Sigmoid colon (tissue), 4 donors: ENCODE data around the gene EVA1C.

ENCODE experiments used
- CTCF ChIP-seq, 4 experiments: fragments of 450-650 bp in 3 of 4; fragments of 200-600 bp in 1 of 4; IDR thresholded peaks; one replicate each; pipeline ENCODE4 v1.5.1; 2016 to 2019; ENCODE audit warnings: antibody characterized with exemption in 4 of 4, mild to moderate bottlenecking in 3 of 4, moderate library complexity in 2 of 4
- EP300 ChIP-seq, 4 donors: sonication (generic); formaldehyde crosslinking; IDR thresholded peaks; one replicate each; pipeline ENCODE4 v1.6.1; 2017; ENCODE audit warnings: antibody characterized with exemption in 4 of 4
- POLR2A ChIP-seq, 2 donors: fragments of 450-650 bp; IDR thresholded peaks; one replicate each; pipeline ENCODE4 v1.6.1; 2016; ENCODE audit warnings: antibody characterized with exemption in 2 of 2, mild to moderate bottlenecking in 2 of 2, moderate library complexity in 2 of 2
- POLR2AphosphoS5 ChIP-seq, 4 donors: sonication (generic); formaldehyde crosslinking; IDR thresholded peaks; one replicate each; pipeline ENCODE4 v1.6.1; 2017; ENCODE audit warnings: antibody characterized with exemption in 4 of 4

GRCh38 chr21:32537569-32537881 lies 125.0 kb downstream of the EVA1C start:
- TF ChIP-seq POLR2A (IDR thresholded peaks at IDR 0.05) (no peak), CTCF (IDR thresholded peaks at IDR 0.05) (no peak), EP300 (IDR thresholded peaks at IDR 0.05) (no peak), POLR2AphosphoS5 (IDR thresholded peaks at IDR 0.05) (no peak)
